GM12878 (cell line): Measurements from ENCODE around the gene SCNN1A. TPM values are rescaled to one million over a fixed set of nuclear protein-coding genes. Genes with fewer than 3 reads are reported as not detected.

ENCODE experiments used
- ATAC-seq: fragments of 200-7000 bp; cut with Tn5 transposase; 3 replicates; pipeline ENCODE4 v1.9.1; 2020; ENCODE audit warnings: mild to moderate bottlenecking, moderate library complexity
- BruUV-seq: library from RNA; stranded (reverse); fragments of 400-500 nt; replicated peaks from 2 replicates; lab custom pipeline; 2021; lab: Mats Ljungman, UMichigan
- CTCF ChIA-PET: fragments of 300-600 bp; sonication (Branson Sonifier 250); formaldehyde crosslinking; extraction: SDS; loops from one replicate; lab custom pipeline; 2021; ENCODE audit warnings: inconsistent platforms; lab: Yijun Ruan, JAX
- POLR2A ChIA-PET: fragments of 350-600 bp; formaldehyde crosslinking; extraction: SDS; loops from one replicate; lab custom pipeline; 2021; ENCODE audit warnings: inconsistent platforms; lab: Charles Lee
- RAD21 ChIA-PET: fragments of 300-600 bp; sonication (Branson Sonifier 250); formaldehyde crosslinking; loops from one replicate; lab custom pipeline; 2023; ENCODE audit warnings: antibody characterized with exemption; ENCODE audit not compliant: unreplicated experiment; lab: Charles Lee
- SMC1A ChIA-PET: fragments of 300-600 bp; sonication (Branson Sonifier 250); formaldehyde crosslinking; loops from one replicate; lab custom pipeline; 2023; ENCODE audit not compliant: unreplicated experiment, uncharacterized antibody; lab: Charles Lee
- DNase-seq: peaks from one replicate; pipeline ENCODE4 v3.0.0-alpha.2; 2011; ENCODE audit warnings: low read depth, low spot score
- FAIRE-seq: peaks from 3 replicates; lab custom pipeline; 2011; peaks lifted over from hg19 to GRCh38; lab: Jason Lieb, UNC
- H2AFZ ChIP-seq: 2 replicates; pipeline ENCODE4 v1.6.0; 2011; ENCODE audit warnings: low read depth, low read length, control low read depth; ENCODE audit not compliant: control insufficient read depth
- H3K27ac ChIP-seq: 2 replicates; pipeline ENCODE4 v1.5.1; 2011; ENCODE audit warnings: control low read depth; ENCODE audit not compliant: control insufficient read depth, insufficient read depth
- H3K27me3 ChIP-seq, 2 experiments: replicated peaks in 1 of 2; 2 replicates each; pipeline versions ENCODE4 v1.6.0 to v1.6.1; 2011; ENCODE audit warnings: low read length in 1 of 2; ENCODE audit not compliant: control insufficient read depth in 2 of 2, insufficient read depth in 2 of 2
- H3K36me3 ChIP-seq, 2 experiments: 2 replicates each; pipeline ENCODE4 v1.5.1; 2011; ENCODE audit warnings: low read length in 1 of 2; ENCODE audit not compliant: control insufficient read depth in 2 of 2, insufficient read depth in 2 of 2
- H3K4me1 ChIP-seq: 2 replicates; pipeline ENCODE4 v1.6.1; 2011; ENCODE audit warnings: mild to moderate bottlenecking, low read length, moderate library complexity, mixed read lengths; ENCODE audit not compliant: control insufficient read depth, insufficient read depth
- H3K4me2 ChIP-seq: 2 replicates; pipeline ENCODE4 v1.6.0; 2011; ENCODE audit warnings: control low read depth; ENCODE audit not compliant: control insufficient read depth, insufficient read depth
- H3K4me3 ChIP-seq: fragments of 200-600 bp; sonication (generic); 2 replicates; pipeline ENCODE4 v1.5.1; 2016
- H3K79me2 ChIP-seq: 2 replicates; pipeline ENCODE4 v1.6.0; 2011; ENCODE audit warnings: low read length; ENCODE audit not compliant: control insufficient read depth, insufficient read depth
- H3K9ac ChIP-seq: 2 replicates; pipeline ENCODE4 v1.8.0; 2011; ENCODE audit warnings: low read length, control low read depth, mixed read lengths; ENCODE audit not compliant: control insufficient read depth, insufficient read depth
- H3K9me3 ChIP-seq: replicated peaks from 3 replicates; pipeline ENCODE4 v1.5.1; 2011; ENCODE audit warnings: mild to moderate bottlenecking, low read length; ENCODE audit not compliant: control insufficient read depth, insufficient read depth
- H4K20me1 ChIP-seq: 2 replicates; pipeline ENCODE4 v1.6.0; 2011; ENCODE audit not compliant: control insufficient read depth, insufficient read depth
- CTCF ChIP-seq, 3 experiments: IDR thresholded peaks in 2 of 3; conservative IDR thresholded peaks in 1 of 3; 2 replicates each; pipeline ENCODE4 v1.5.1; 2011; ENCODE audit warnings: low read depth in 3 of 3, low read length in 3 of 3, mild to moderate bottlenecking in 3 of 3, control low read depth in 2 of 3, moderate library complexity in 2 of 3, inconsistent platforms in 1 of 3, mixed read lengths in 1 of 3; ENCODE audit not compliant: control insufficient read depth in 2 of 3, insufficient read depth in 1 of 3; ENCODE audit errors: extremely low read depth in 1 of 3
- DPF2 ChIP-seq: fragments of 450-650 bp; IDR thresholded peaks from 2 replicates; pipeline ENCODE4 v1.6.1; 2017; ENCODE audit warnings: mild to moderate bottlenecking
- ETV6 ChIP-seq, 2 experiments: fragments of 450-650 bp in 1 of 2; IDR thresholded peaks in 1 of 2; conservative IDR thresholded peaks in 1 of 2; 2 replicates each; pipeline ENCODE4 v1.6.1; 2014; ENCODE audit warnings: antibody characterized with exemption in 1 of 2, borderline replicate concordance in 1 of 2, low read depth in 1 of 2, mild to moderate bottlenecking in 1 of 2, moderate library complexity in 1 of 2
- MLLT1 ChIP-seq: fragments of 450-650 bp; IDR thresholded peaks from 2 replicates; pipeline ENCODE4 v1.6.1; 2016; ENCODE audit warnings: mild to moderate bottlenecking
- REST ChIP-seq: IDR thresholded peaks from 2 replicates; pipeline ENCODE4 v1.6.1; 2012; ENCODE audit warnings: mild to moderate bottlenecking, low read depth, low read length
- SMAD1 ChIP-seq: fragments of 450-650 bp; IDR thresholded peaks from 2 replicates; pipeline ENCODE4 v1.6.1; 2018; ENCODE audit warnings: mild to moderate bottlenecking, low read depth; ENCODE audit not compliant: partially characterized antibody
- SREBF1 ChIP-seq: IDR thresholded peaks from 2 replicates; pipeline ENCODE4 v1.6.1; 2012; ENCODE audit warnings: mild to moderate bottlenecking, low read length
- SUPT20H ChIP-seq: IDR thresholded peaks from 2 replicates; pipeline ENCODE4 v1.6.1; 2011; ENCODE audit warnings: low read depth, mild to moderate bottlenecking, low read length, moderate library complexity, borderline replicate concordance; ENCODE audit not compliant: control insufficient read depth
- TAF1 ChIP-seq: IDR thresholded peaks from 2 replicates; pipeline ENCODE4 v1.6.1; 2011; ENCODE audit warnings: mild to moderate bottlenecking, low read depth, low read length, borderline replicate concordance
- WRNIP1 ChIP-seq: IDR thresholded peaks from 2 replicates; pipeline ENCODE4 v1.6.1; 2011; ENCODE audit warnings: low read depth, low read length, improper control_type of control experiment, borderline replicate concordance
- ZNF24 ChIP-seq: fragments of 450-650 bp; IDR thresholded peaks from 2 replicates; pipeline ENCODE4 v1.6.1; 2017; ENCODE audit warnings: antibody characterized with exemption, mild to moderate bottlenecking
- ZNF384 ChIP-seq: IDR thresholded peaks from 2 replicates; pipeline ENCODE4 v1.6.1; 2012; ENCODE audit warnings: low read depth, mild to moderate bottlenecking, low read length, improper control_type of control experiment, borderline replicate concordance
- WGBS: methylation state at CpG from one replicate; pipeline ENCODE4 v1.1.6; 2016; ENCODE audit warnings: low lambda C conversion rate; ENCODE audit not compliant: insufficient replicate concordance, insufficient coverage; ENCODE audit errors: missing lambda C conversion rate; 5-methylcytosine and 5-hydroxymethylcytosine counted together
- in situ Hi-C: fragments of 300-500 bp; cut with MboI; formaldehyde crosslinking; loops from 9 replicates; pipeline ENCODE4 v1.14.3; 2018; ENCODE audit warnings: mixed read lengths
- intact Hi-C: fragments of 100-400 bp; cut with micrococcal nuclease; formaldehyde crosslinking; loops from one replicate; pipeline ENCODE4 v1.14.2; 2022; ENCODE audit not compliant: unreplicated experiment
- polyA plus RNA-seq, 11 experiments: library from polyadenylated mRNA; depleted of rRNA in 4 of 11; unstranded in 6 of 11; stranded (reverse) in 5 of 11; fragments of >200 nt; fragmentation: Nextera tagmentation in 4 of 11; fragmentation: Illumina TruSeq in 1 of 11; extraction: Ambion mirVana in 4 of 11; extraction: Trizol in 1 of 11; gene quantifications; 1 replicate in 1 of 11; 2 replicates in 10 of 11; pipeline versions ENCODE4 v1.2.1 to v1.2.3, GENCODE V29; 2011 to 2016; ENCODE audit warnings: inconsistent platforms in 2 of 11, missing spikeins in 2 of 11, low read depth in 1 of 11
- total RNA-seq, 4 experiments: library from RNA; depleted of rRNA in 3 of 4; stranded (reverse); fragments of >200 nt in 3 of 4; fragmentation: Illumina TruSeq in 1 of 4; extraction: Trizol in 1 of 4; gene quantifications; 2 replicates each; pipeline versions ENCODE4 v1.2.1 to v1.2.3, GENCODE V29; 2013 to 2021
- TF ChIP-seq, protein P1 (sequence below): fragments of 450-650 bp; IDR thresholded peaks from 2 replicates; pipeline ENCODE4 v1.6.1; 2017; ENCODE audit warnings: low read depth, mild to moderate bottlenecking, moderate library complexity

The SCNN1A gene
- total and polyA plus RNA-seq, 10 of the 15 experiments (the other 5 are each of a cell fraction or from before 2014, with no cell fraction given): 0.14 to 0.69 TPM; not detected in 8

- TF ChIP-seq TAF1 (no peak), SMAD1 (no peak)
Observed at GRCh38 chr12:6321905-6322304, 53.5 kb downstream of the SCNN1A start (continued).

GRCh38 chr12:6319446-6319845 is 55.9 kb downstream of the SCNN1A start:
- no peak for FAIRE-seq
- Histone ChIP-seq H3K79me2 (no peaks in the 10 kb centered on the region), H3K4me1 (peaks cover 30% of the 10 kb centered on the region), H3K36me3 (no peaks in the 10 kb centered on the region), H4K20me1 (no peaks in the 10 kb centered on the region), H3K9me3 (no peaks in the 10 kb centered on the region), H3K9ac (no peak overlapping the region), H3K4me3 (no peak overlapping the region), H3K4me2 (no peak overlapping the region), H3K27ac (no peak overlapping the region), H3K27me3 (no peaks in the 10 kb centered on the region), H2AFZ (no peak overlapping the region)
- SMC1A ChIA-PET: interaction anchor here (1.0 to 1.2 kb wide), 2 partner anchors 17 kb away, joined by 3 read pairs; no protein-coding TSS in a partner anchor
- intact Hi-C loops: no loop called here
- in situ Hi-C loops: no loop called here
- ATAC-seq: no peak
- DNase-seq: no peak
- RAD21 ChIA-PET: interaction anchor here (1.0 to 1.5 kb wide), 4 partner anchors 12 to 218 kb away, joined by 3 to 4 read pairs (median 3); no protein-coding TSS in a partner anchor
- POLR2A ChIA-PET: interaction anchor here (1.1 kb wide), 1 partner anchor 151 kb away, joined by 5 read pairs; the partner anchor contains the start of gene VAMP1
- 72% methylated on average over 4 of the region's 4 CpGs for WGBS
- BruUV-seq: no TSS peak
- CTCF ChIA-PET: interaction anchor here (1.0 to 3.1 kb wide), 3 partner anchors 13 to 124 kb away, joined by 3 to 9 read pairs (median 3); no protein-coding TSS in a partner anchor
- TF ChIP-seq REST: no peak
- TF ChIP-seq SUPT20H: no peak
- no peak for TF ChIP-seq DPF2
- no peak for TF ChIP-seq ZNF24
- TF ChIP-seq, protein P1, sequence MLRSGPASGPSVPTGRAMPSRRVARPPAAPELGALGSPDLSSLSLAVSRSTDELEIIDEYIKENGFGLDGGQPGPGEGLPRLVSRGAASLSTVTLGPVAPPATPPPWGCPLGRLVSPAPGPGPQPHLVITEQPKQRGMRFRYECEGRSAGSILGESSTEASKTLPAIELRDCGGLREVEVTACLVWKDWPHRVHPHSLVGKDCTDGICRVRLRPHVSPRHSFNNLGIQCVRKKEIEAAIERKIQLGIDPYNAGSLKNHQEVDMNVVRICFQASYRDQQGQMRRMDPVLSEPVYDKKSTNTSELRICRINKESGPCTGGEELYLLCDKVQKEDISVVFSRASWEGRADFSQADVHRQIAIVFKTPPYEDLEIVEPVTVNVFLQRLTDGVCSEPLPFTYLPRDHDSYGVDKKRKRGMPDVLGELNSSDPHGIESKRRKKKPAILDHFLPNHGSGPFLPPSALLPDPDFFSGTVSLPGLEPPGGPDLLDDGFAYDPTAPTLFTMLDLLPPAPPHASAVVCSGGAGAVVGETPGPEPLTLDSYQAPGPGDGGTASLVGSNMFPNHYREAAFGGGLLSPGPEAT: no peak
- TF ChIP-seq WRNIP1: no peak
- no peak for TF ChIP-seq CTCF (IDR thresholded peaks at IDR 0.05 in 2 of 3, conservative IDR thresholded peaks at IDR 0.05 in 1 of 3; ENCODE audit: control insufficient read depth in 2 of 3, extremely low read depth in 1 of 3, insufficient read depth in 1 of 3, low read depth in 3 of 3, low read length in 3 of 3)
- no peak for TF ChIP-seq ETV6 (conservative IDR thresholded peaks at IDR 0.05 in 1 of 2, IDR thresholded peaks at IDR 0.05 in 1 of 2; ENCODE audit: borderline replicate concordance in 1 of 2, low read depth in 1 of 2)
- TF ChIP-seq MLLT1: no peak
- TF ChIP-seq SREBF1: no peak
- TF ChIP-seq ZNF384: no peak
